Prostate gland (tissue), 2 donors: Measurements from ENCODE around the gene MEG3.

ENCODE experiments used
- CTCF ChIP-seq, 4 experiments: fragments of 200-600 bp in 2 of 4; fragments of 450-650 bp in 2 of 4; sonication (generic) in 2 of 4; IDR thresholded peaks; 1 replicate in 3 of 4; 2 replicates in 1 of 4; pipeline ENCODE4 v1.5.1; 2016 to 2019; ENCODE audit warnings: antibody characterized with exemption in 4 of 4, mild to moderate bottlenecking in 2 of 4, moderate library complexity in 2 of 4
- POLR2A ChIP-seq: fragments of 450-650 bp; IDR thresholded peaks from one replicate; pipeline ENCODE4 v1.6.1; 2016; ENCODE audit warnings: antibody characterized with exemption, mild to moderate bottlenecking
- POLR2AphosphoS5 ChIP-seq: sonication (generic); formaldehyde crosslinking; IDR thresholded peaks from one replicate; pipeline ENCODE4 v1.6.1; 2017; ENCODE audit warnings: antibody characterized with exemption

- TF ChIP-seq POLR2AphosphoS5 (no peak), CTCF (IDR thresholded peaks at IDR 0.05) (no peak), POLR2A (no peak)
These were observed 57.8 kb downstream of the MEG3 start for GRCh38 chr14:100883789-100884101.
